SK-N-SH treated with all-trans-retinoic acid at 6 μM for 48 hours (cell line): ENCODE results near the gene DPT.

Source experiments
- ATAC-seq: fragments of 200-7000 bp; cut with Tn5 transposase; 3 replicates; pipeline ENCODE4 v1.9.1; 2020; ENCODE audit warnings: mild to moderate bottlenecking, moderate library complexity
- ARNTL ChIP-seq: fragments of 450-650 bp; formaldehyde crosslinking; IDR thresholded peaks from 2 replicates; pipeline ENCODE4 v1.5.0; 2020; ENCODE audit warnings: low read depth, mild to moderate bottlenecking, moderate library complexity, borderline replicate concordance
- BACH2 ChIP-seq: fragments of 250-450 bp; sonication (Bioruptor Pico); IDR thresholded peaks from 2 replicates; pipeline ENCODE4 v1.9.0; 2021; ENCODE audit warnings: mild to moderate bottlenecking, borderline replicate concordance
- CREB5 ChIP-seq: fragments of 250-450 bp; sonication (Bioruptor Pico); IDR thresholded peaks from 2 replicates; pipeline ENCODE4 v1.5.1; 2020; ENCODE audit warnings: low read depth, mild to moderate bottlenecking, moderate library complexity
- CSDC2 ChIP-seq: fragments of 250-450 bp; sonication (Bioruptor Pico); IDR thresholded peaks from 2 replicates; pipeline ENCODE4 v1.5.0; 2020; ENCODE audit warnings: mild to moderate bottlenecking, moderate library complexity
- CSRNP3 ChIP-seq: fragments of 250-450 bp; sonication (Bioruptor Pico); IDR thresholded peaks from 2 replicates; pipeline ENCODE4 v1.5.1; 2021; ENCODE audit warnings: mild to moderate bottlenecking, moderate library complexity
- ESRRG ChIP-seq: fragments of 250-450 bp; sonication (Bioruptor Pico); IDR thresholded peaks from 2 replicates; pipeline ENCODE4 v1.6.1; 2021; ENCODE audit warnings: mild to moderate bottlenecking
- GLIS3 ChIP-seq: fragments of 250-450 bp; sonication (Bioruptor Pico); IDR thresholded peaks from 2 replicates; pipeline ENCODE4 v1.5.0; 2020; ENCODE audit warnings: mild to moderate bottlenecking, moderate library complexity
- ISL1 ChIP-seq: fragments of 250-450 bp; sonication (Bioruptor Pico); IDR thresholded peaks from 2 replicates; pipeline ENCODE4 v2.1.2; 2022; ENCODE audit warnings: mild to moderate bottlenecking, moderate library complexity
- OSR1 ChIP-seq: fragments of 250-450 bp; sonication (Bioruptor Pico); IDR thresholded peaks from 2 replicates; pipeline ENCODE4 v1.8.0; 2022; ENCODE audit warnings: moderate library complexity, mild to moderate bottlenecking, inconsistent platforms
- PATZ1 ChIP-seq: fragments of 250-450 bp; sonication (Bioruptor Pico); IDR thresholded peaks from 2 replicates; pipeline ENCODE4 v1.8.0; 2020; ENCODE audit warnings: mild to moderate bottlenecking, moderate library complexity, borderline replicate concordance
- POU6F1 ChIP-seq: fragments of 250-450 bp; sonication (Bioruptor Pico); IDR thresholded peaks from 2 replicates; pipeline ENCODE4 v1.8.0; 2021; ENCODE audit warnings: low read depth, mild to moderate bottlenecking, moderate library complexity, borderline replicate concordance
- PPARA ChIP-seq: fragments of 250-450 bp; sonication (Bioruptor Pico); IDR thresholded peaks from 2 replicates; pipeline ENCODE4 v1.5.0; 2020; ENCODE audit warnings: mild to moderate bottlenecking, borderline replicate concordance
- RARB ChIP-seq: fragments of 250-450 bp; sonication (Bioruptor Pico); IDR thresholded peaks from 2 replicates; pipeline ENCODE4 v1.8.0; 2021; ENCODE audit warnings: mild to moderate bottlenecking, moderate library complexity
- SNAI2 ChIP-seq: fragments of 250-450 bp; sonication (Bioruptor Pico); IDR thresholded peaks from 2 replicates; pipeline ENCODE4 v1.5.0; 2020; ENCODE audit warnings: mild to moderate bottlenecking, moderate library complexity
- TOX ChIP-seq: fragments of 250-450 bp; sonication (Bioruptor Pico); IDR thresholded peaks from 2 replicates; pipeline ENCODE4 v1.8.0; 2021; ENCODE audit warnings: mild to moderate bottlenecking, moderate library complexity, borderline replicate concordance
- ZC3H10 ChIP-seq: fragments of 250-450 bp; sonication (Bioruptor Pico); IDR thresholded peaks from 2 replicates; pipeline ENCODE4 v1.5.1; 2021; ENCODE audit warnings: mild to moderate bottlenecking, moderate library complexity
- ZFP3 ChIP-seq: fragments of 250-450 bp; sonication (Bioruptor Pico); IDR thresholded peaks from 2 replicates; pipeline ENCODE4 v1.5.0; 2020; ENCODE audit warnings: mild to moderate bottlenecking, moderate library complexity
- ZFP30 ChIP-seq: fragments of 450-650 bp; formaldehyde crosslinking; IDR thresholded peaks from 2 replicates; pipeline ENCODE4 v1.5.0; 2022; ENCODE audit warnings: mild to moderate bottlenecking, moderate library complexity
- ZNF565 ChIP-seq: fragments of 450-650 bp; formaldehyde crosslinking; conservative IDR thresholded peaks from 2 replicates; pipeline ENCODE4 v1.5.0; 2020; ENCODE audit warnings: low read depth, mild to moderate bottlenecking, moderate library complexity
- ZNF70 ChIP-seq: fragments of 450-650 bp; formaldehyde crosslinking; IDR thresholded peaks from 2 replicates; pipeline ENCODE4 v1.5.0; 2020; ENCODE audit warnings: mild to moderate bottlenecking, moderate library complexity
- ZNF8 ChIP-seq: fragments of 450-650 bp; formaldehyde crosslinking; IDR thresholded peaks from 2 replicates; pipeline ENCODE4 v1.5.0; 2020; ENCODE audit warnings: mild to moderate bottlenecking, moderate library complexity

Gene DPT

GRCh38 chr1:168698453-168698852 lies 30.6 kb downstream of the DPT start (continued):
- no peak for TF ChIP-seq BACH2 (CRISPR knock-in tag)
- no peak for TF ChIP-seq ZNF8 (CRISPR knock-in tag)
- TF ChIP-seq GLIS3 (CRISPR knock-in tag) = no peak
- TF ChIP-seq, all 23 proteins: peak for 0

GRCh38 chr1:168697356-168698126 lies 31.5 kb downstream of the DPT start:
- ATAC-seq = no peak
- TF ChIP-seq ESRRG (no peak), CSRNP3 (CRISPR knock-in tag) (no peak)

- TF ChIP-seq SNAI2 (CRISPR knock-in tag) = no peak
- TF ChIP-seq ESRRG = no peak
- no peak; the same call in 2 of the 3 replicates for ATAC-seq
Observed at GRCh38 chr1:168696125-168696760, 32.8 kb downstream of the DPT start.

- no peak for ATAC-seq
- no peak for TF ChIP-seq ARNTL (CRISPR knock-in tag)
- no peak for TF ChIP-seq POU6F1 (CRISPR knock-in tag)
- TF ChIP-seq CSRNP3 (CRISPR knock-in tag) = no peak
- no peak for TF ChIP-seq TOX (CRISPR knock-in tag)
- no peak for TF ChIP-seq PPARA (CRISPR knock-in tag)
- no peak for TF ChIP-seq ZNF8 (CRISPR knock-in tag)
- no peak for TF ChIP-seq ZNF565 (CRISPR knock-in tag)
Observed at GRCh38 chr1:168693872-168694238, 35.2 kb downstream of the DPT start.

- TF ChIP-seq POU6F1 (CRISPR knock-in tag) (no peak), ISL1 (no peak), BACH2 (CRISPR knock-in tag) (no peak), RARB (CRISPR knock-in tag) (no peak), TOX (CRISPR knock-in tag) (no peak), ZFP30 (CRISPR knock-in tag) (no peak)
- TF ChIP-seq, all 23 proteins: peak for 0
- ATAC-seq = no peak
Observed at GRCh38 chr1:168693197-168693871, 35.7 kb downstream of the DPT start.

GRCh38 chr1:168692472-168692871 lies 36.5 kb downstream of the DPT start:
- no peak for ATAC-seq
- TF ChIP-seq GLIS3 (CRISPR knock-in tag) = no peak
- TF ChIP-seq OSR1 (CRISPR knock-in tag) = no peak
- TF ChIP-seq TOX (CRISPR knock-in tag) = no peak
- no peak for TF ChIP-seq PATZ1
- TF ChIP-seq BACH2 (CRISPR knock-in tag) = no peak
- TF ChIP-seq RARB (CRISPR knock-in tag) = no peak
- no peak for TF ChIP-seq ISL1
- TF ChIP-seq ZNF565 (CRISPR knock-in tag) = no peak
- no peak for TF ChIP-seq ZNF70 (CRISPR knock-in tag)
- no peak for TF ChIP-seq CREB5
- TF ChIP-seq ZFP3 = no peak
- no peak for TF ChIP-seq ESRRG
- TF ChIP-seq ARNTL (CRISPR knock-in tag) = no peak
- TF ChIP-seq ZC3H10 (CRISPR knock-in tag) = no peak
- TF ChIP-seq CSDC2 = no peak
